Keratinocyte (primary cell): ENCODE results near the gene EOGT. TPM values are rescaled to one million over a fixed set of nuclear protein-coding genes. Genes with fewer than 3 reads are reported as not detected.

Source experiments
- DNase-seq: peaks from one replicate; pipeline ENCODE4 v3.0.0-alpha.2; 2011; ENCODE audit warnings: low read depth, missing footprints, low spot score
- FAIRE-seq: peaks from 2 replicates; lab custom pipeline; 2011; peaks lifted over from hg19 to GRCh38; lab: Jason Lieb, UNC
- H2AFZ ChIP-seq: 2 replicates; pipeline ENCODE4 v1.6.0; 2012; ENCODE audit warnings: low read length, control low read depth, inconsistent platforms; ENCODE audit not compliant: control insufficient read depth
- H3K27ac ChIP-seq: 2 replicates; pipeline ENCODE4 v1.5.1; 2011; ENCODE audit warnings: low read length; ENCODE audit not compliant: control insufficient read depth, insufficient read depth
- H3K27me3 ChIP-seq: 3 replicates; pipeline ENCODE4 v1.6.0; 2011; ENCODE audit warnings: low read length; ENCODE audit not compliant: control insufficient read depth, insufficient read depth; ENCODE audit errors: extremely low read depth
- H3K36me3 ChIP-seq, 2 experiments: 2 replicates in 1 of 2; 3 replicates in 1 of 2; pipeline ENCODE4 v1.5.1; 2011; ENCODE audit warnings: low read length in 2 of 2, mild to moderate bottlenecking in 1 of 2; ENCODE audit not compliant: control insufficient read depth in 2 of 2, insufficient read depth in 2 of 2; ENCODE audit errors: extremely low read depth in 1 of 2
- H3K4me1 ChIP-seq: 3 replicates; pipeline ENCODE4 v1.5.1; 2011; ENCODE audit warnings: low read length; ENCODE audit not compliant: control insufficient read depth, insufficient read depth; ENCODE audit errors: extremely low read depth
- H3K4me2 ChIP-seq: 3 replicates; pipeline ENCODE4 v1.6.0; 2011; ENCODE audit warnings: low read depth, low read length; ENCODE audit not compliant: control insufficient read depth, insufficient read depth; ENCODE audit errors: extremely low read depth
- H3K4me3 ChIP-seq, 3 experiments: fragments of 200-600 bp in 1 of 3; sonication (generic) in 1 of 3; 2 replicates in 2 of 3; 3 replicates in 1 of 3; pipeline ENCODE4 v1.5.1; 2011 to 2016; ENCODE audit warnings: low read length in 3 of 3, mild to moderate bottlenecking in 3 of 3, control low read depth in 2 of 3, inconsistent platforms in 1 of 3, low read depth in 1 of 3, mixed read lengths in 1 of 3, mixed run types in 1 of 3, moderate library complexity in 1 of 3; ENCODE audit not compliant: control insufficient read depth in 2 of 3, insufficient read depth in 2 of 3; ENCODE audit errors: extremely low read depth in 1 of 3
- H3K79me2 ChIP-seq: 2 replicates; pipeline ENCODE4 v1.6.0; 2012; ENCODE audit warnings: low read length; ENCODE audit not compliant: control insufficient read depth, insufficient read depth
- H3K9ac ChIP-seq: 3 replicates; pipeline ENCODE4 v1.6.0; 2011; ENCODE audit warnings: low read length; ENCODE audit not compliant: control insufficient read depth, insufficient read depth; ENCODE audit errors: extremely low read depth
- H3K9me1 ChIP-seq: 3 replicates; pipeline ENCODE4 v1.6.0; 2011; ENCODE audit warnings: low read length; ENCODE audit not compliant: control insufficient read depth, insufficient read depth; ENCODE audit errors: extremely low read depth
- H3K9me3 ChIP-seq: 2 replicates; pipeline ENCODE4 v1.5.1; 2012; ENCODE audit warnings: low read depth, low read length; ENCODE audit not compliant: control insufficient read depth
- H4K20me1 ChIP-seq: 3 replicates; pipeline ENCODE4 v1.6.0; 2011; ENCODE audit warnings: low read length; ENCODE audit not compliant: control insufficient read depth, insufficient read depth; ENCODE audit errors: extremely low read depth
- EZH2 ChIP-seq: IDR thresholded peaks from one replicate; pipeline ENCODE4 v1.6.1; 2012; ENCODE audit warnings: inconsistent platforms, mild to moderate bottlenecking, low read length, moderate library complexity
- dilution Hi-C: fragments of 300-500 bp; cut with MboI; formaldehyde crosslinking; loops from one replicate; pipeline ENCODE4 v1.7.0; 2020; ENCODE audit warnings: low sequenced_read_pairs; ENCODE audit not compliant: extremely low pct_ligation_motif_present
- polyA plus RNA-seq, 5 experiments: library from polyadenylated mRNA; depleted of rRNA in 3 of 5; stranded (reverse) in 3 of 5; stranded (forward) in 1 of 5; unstranded in 1 of 5; fragments of >200 nt; gene quantifications; 1 replicate in 1 of 5; 2 replicates in 3 of 5; 3 replicates in 1 of 5; pipeline versions ENCODE4 v1.2.1 to v1.2.3, GENCODE V29; 2011 to 2012; ENCODE audit warnings: missing spikeins in 2 of 5, low read depth in 1 of 5, low replicate concordance in 1 of 5
- TF ChIP-seq, protein P1 (sequence below), 3 experiments: IDR thresholded peaks in 1 of 3; conservative IDR thresholded peaks in 1 of 3; optimal IDR thresholded peaks in 1 of 3; 2 replicates in 2 of 3; 3 replicates in 1 of 3; pipeline versions ENCODE3 to v1.5.1; 2011; ENCODE audit warnings: low read length in 3 of 3, mild to moderate bottlenecking in 3 of 3, moderate library complexity in 2 of 3, control low read depth in 1 of 3, inconsistent platforms in 1 of 3; ENCODE audit not compliant: insufficient read depth in 2 of 3; ENCODE audit errors: extremely low read depth in 1 of 3

The EOGT gene
- polyA plus RNA-seq, 1 donor (not counting 4 experiments of a cell fraction or from before 2014, with no cell fraction given): 39.0 TPM

DNA sequence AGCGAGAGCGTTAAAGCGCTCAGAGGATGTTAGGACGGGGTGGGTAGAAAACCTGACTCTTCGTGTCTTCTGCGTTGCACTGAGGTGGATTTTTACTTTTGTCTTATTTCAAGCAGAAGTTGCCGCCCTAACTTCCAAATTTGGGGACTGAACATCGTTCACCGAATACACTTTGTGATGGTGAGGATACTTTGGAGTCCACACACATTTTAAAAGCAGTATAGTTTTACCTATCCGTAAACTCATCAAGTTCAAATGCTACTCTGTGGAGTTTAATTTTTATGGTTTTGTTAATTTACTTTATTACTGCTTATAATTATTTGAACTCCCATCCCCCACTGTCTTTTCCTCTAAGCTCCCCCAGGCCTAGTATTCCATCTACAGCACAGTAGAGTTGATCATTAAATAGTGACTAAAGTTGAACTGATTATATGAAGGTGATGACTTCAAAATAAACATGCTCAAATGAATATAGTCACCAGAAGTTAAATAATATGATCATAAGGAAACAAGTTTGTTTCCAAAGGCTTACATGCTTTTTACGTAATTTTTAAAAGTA lies 617 bp upstream of the EOGT start:
- TF ChIP-seq, protein P1, sequence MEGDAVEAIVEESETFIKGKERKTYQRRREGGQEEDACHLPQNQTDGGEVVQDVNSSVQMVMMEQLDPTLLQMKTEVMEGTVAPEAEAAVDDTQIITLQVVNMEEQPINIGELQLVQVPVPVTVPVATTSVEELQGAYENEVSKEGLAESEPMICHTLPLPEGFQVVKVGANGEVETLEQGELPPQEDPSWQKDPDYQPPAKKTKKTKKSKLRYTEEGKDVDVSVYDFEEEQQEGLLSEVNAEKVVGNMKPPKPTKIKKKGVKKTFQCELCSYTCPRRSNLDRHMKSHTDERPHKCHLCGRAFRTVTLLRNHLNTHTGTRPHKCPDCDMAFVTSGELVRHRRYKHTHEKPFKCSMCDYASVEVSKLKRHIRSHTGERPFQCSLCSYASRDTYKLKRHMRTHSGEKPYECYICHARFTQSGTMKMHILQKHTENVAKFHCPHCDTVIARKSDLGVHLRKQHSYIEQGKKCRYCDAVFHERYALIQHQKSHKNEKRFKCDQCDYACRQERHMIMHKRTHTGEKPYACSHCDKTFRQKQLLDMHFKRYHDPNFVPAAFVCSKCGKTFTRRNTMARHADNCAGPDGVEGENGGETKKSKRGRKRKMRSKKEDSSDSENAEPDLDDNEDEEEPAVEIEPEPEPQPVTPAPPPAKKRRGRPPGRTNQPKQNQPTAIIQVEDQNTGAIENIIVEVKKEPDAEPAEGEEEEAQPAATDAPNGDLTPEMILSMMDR (optimal IDR thresholded peaks at IDR 0.05 in 1 of 3, IDR thresholded peaks at IDR 0.05 in 1 of 3, conservative IDR thresholded peaks at IDR 0.05 in 1 of 3; ENCODE audit: extremely low read depth in 1 of 3, insufficient read depth in 2 of 3, low read length in 3 of 3): no peak
- TF ChIP-seq EZH2: no peak
- no peak for FAIRE-seq
- H3K4me2 ChIP-seq: peak overlapping the region; percentile 77
- peak overlapping the region; percentile 87 for H3K9ac ChIP-seq
- no peaks in the 10 kb centered on the region for H3K27me3 ChIP-seq
- H3K9me1 ChIP-seq: no peaks in the 10 kb centered on the region
- H3K36me3 ChIP-seq: peaks cover 2 to 3% of the 10 kb centered on the region in 2 experiments
- no peaks in the 10 kb centered on the region for H4K20me1 ChIP-seq
- H3K9me3 ChIP-seq: no peaks in the 10 kb centered on the region
- peak overlapping the region; percentile 77 for H2AFZ ChIP-seq
- DNase-seq: no peak
- peaks cover 29% of the 10 kb centered on the region for H3K4me1 ChIP-seq
- H3K79me2 ChIP-seq: peaks cover 19% of the 10 kb centered on the region
- peak overlapping the region; percentile 57 to 70 (median 63) for H3K4me3 ChIP-seq
- dilution Hi-C loops: no loop called here
- H3K27ac ChIP-seq: peak overlapping the region; percentile 91

DNA sequence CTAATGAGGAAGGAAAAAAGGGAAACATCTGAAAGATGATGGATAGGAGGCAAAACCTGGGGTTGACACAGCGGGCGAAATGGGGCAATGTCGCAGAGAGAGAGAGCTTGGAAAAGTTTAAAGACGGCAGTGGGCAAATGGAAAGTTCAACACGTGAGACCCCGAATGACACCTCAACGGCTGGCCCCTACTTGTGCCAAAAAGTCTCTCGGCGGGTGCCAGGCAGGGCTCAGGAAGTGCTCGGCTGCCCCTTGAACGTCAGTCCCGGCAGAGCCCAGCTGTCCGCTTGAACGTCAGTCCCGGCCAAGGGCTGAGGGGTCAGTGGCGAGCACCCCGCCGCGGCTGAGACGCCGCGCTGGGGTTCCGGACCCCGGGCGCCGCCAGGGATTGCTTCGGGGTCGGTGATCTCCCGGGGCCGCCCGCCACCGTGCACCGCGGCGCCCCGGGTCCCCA lies 658 bp downstream of the EOGT start:
- TF ChIP-seq, protein P1 (optimal IDR thresholded peaks at IDR 0.05 in 1 of 3, IDR thresholded peaks at IDR 0.05 in 1 of 3, conservative IDR thresholded peaks at IDR 0.05 in 1 of 3; ENCODE audit: extremely low read depth in 1 of 3, insufficient read depth in 2 of 3, low read length in 3 of 3): no peak
- no peak for TF ChIP-seq EZH2
- H4K20me1 ChIP-seq: no peaks in the 10 kb centered on the region
- H3K79me2 ChIP-seq: peaks cover 20% of the 10 kb centered on the region
- no peaks in the 10 kb centered on the region for H3K9me3 ChIP-seq
- no peak for DNase-seq
- peaks cover 7 to 8% of the 10 kb centered on the region in 2 experiments for H3K36me3 ChIP-seq
- peaks cover 32% of the 10 kb centered on the region for H3K4me1 ChIP-seq
- no peaks in the 10 kb centered on the region for H3K9me1 ChIP-seq
- dilution Hi-C loops: no loop called here
- no peak for FAIRE-seq
- peak overlapping the region; percentile 57 to 70 (median 63) for H3K4me3 ChIP-seq
- no peaks in the 10 kb centered on the region for H3K27me3 ChIP-seq
- peak overlapping the region; percentile 87 for H3K9ac ChIP-seq
- peak overlapping the region; percentile 77 for H3K4me2 ChIP-seq
- H2AFZ ChIP-seq: peak overlapping the region; percentile 11
- H3K27ac ChIP-seq: peak overlapping the region; percentile 91
